GM23248 (cell line): ENCODE data around the gene CABP4. TPM values are rescaled to one million over a fixed set of nuclear protein-coding genes. Genes with fewer than 3 reads are reported as not detected.

Experiments used
- DNase-seq: peaks from one replicate; pipeline ENCODE4 v3.0.0-alpha.2; 2015
- H2AFZ ChIP-seq: fragments of 200-600 bp; sonication (generic); 2 replicates; pipeline ENCODE4 v1.6.1; 2016; ENCODE audit warnings: antibody characterized with exemption
- H3F3A ChIP-seq: fragments of 200-600 bp; sonication (generic); 2 replicates; pipeline ENCODE4 v1.6.1; 2016; ENCODE audit warnings: mild to moderate bottlenecking, antibody characterized with exemption, mixed run types; ENCODE audit not compliant: insufficient read depth
- H3K27ac ChIP-seq: fragments of 200-600 bp; sonication (generic); 2 replicates; pipeline ENCODE4 v1.5.1; 2016; ENCODE audit warnings: mild to moderate bottlenecking
- H3K27me3 ChIP-seq: fragments of 200-600 bp; sonication (generic); replicated peaks from 2 replicates; pipeline ENCODE4 v1.6.1; 2016; ENCODE audit warnings: mild to moderate bottlenecking; ENCODE audit not compliant: insufficient read depth
- H3K36me3 ChIP-seq: fragments of 200-600 bp; sonication (generic); 2 replicates; pipeline ENCODE4 v1.6.1; 2016; ENCODE audit warnings: low read depth, mild to moderate bottlenecking
- H3K4me1 ChIP-seq: fragments of 200-600 bp; sonication (generic); 2 replicates; pipeline ENCODE4 v1.6.1; 2016; ENCODE audit warnings: mild to moderate bottlenecking; ENCODE audit not compliant: insufficient read depth
- H3K4me2 ChIP-seq: fragments of 200-600 bp; sonication (generic); one replicate; pipeline ENCODE4 v1.6.1; 2016; ENCODE audit warnings: mild to moderate bottlenecking; ENCODE audit not compliant: unreplicated experiment
- H3K4me3 ChIP-seq: fragments of 200-600 bp; sonication (generic); 2 replicates; pipeline ENCODE4 v1.5.1; 2016; ENCODE audit warnings: mild to moderate bottlenecking
- H3K79me2 ChIP-seq: fragments of 200-600 bp; sonication (generic); 2 replicates; pipeline ENCODE4 v1.6.1; 2016; ENCODE audit warnings: mild to moderate bottlenecking; ENCODE audit not compliant: insufficient read depth
- H3K9ac ChIP-seq: fragments of 200-600 bp; sonication (generic); 2 replicates; pipeline ENCODE4 v1.6.1; 2016; ENCODE audit warnings: mild to moderate bottlenecking
- H3K9me2 ChIP-seq: fragments of 200-600 bp; sonication (generic); 2 replicates; pipeline ENCODE4 v1.6.1; 2016; ENCODE audit warnings: mixed run types, mild to moderate bottlenecking, moderate library complexity; ENCODE audit not compliant: insufficient read depth
- H3K9me3 ChIP-seq: fragments of 200-600 bp; sonication (generic); one replicate; pipeline ENCODE4 v1.6.1; 2017; ENCODE audit warnings: low read depth
- H4K20me1 ChIP-seq: fragments of 200-600 bp; sonication (generic); 2 replicates; pipeline ENCODE4 v1.6.0; 2016; ENCODE audit not compliant: insufficient read depth
- EZH2 ChIP-seq: fragments of 200-600 bp; sonication (generic); IDR thresholded peaks from 2 replicates; pipeline ENCODE4 v1.6.1; 2018; ENCODE audit warnings: antibody characterized with exemption, mild to moderate bottlenecking; ENCODE audit not compliant: insufficient read depth, poor library complexity, severe bottlenecking
- EZH2phosphoT487 ChIP-seq: fragments of 200-600 bp; sonication (generic); IDR thresholded peaks from 2 replicates; pipeline ENCODE4 v1.6.1; 2018; ENCODE audit warnings: antibody characterized with exemption, moderate library complexity, mild to moderate bottlenecking, low read depth; ENCODE audit not compliant: insufficient read depth
- WGBS, 2 experiments: methylation state at CpG; one replicate each; pipeline ENCODE4 v1.1.6; 2015 to 2017; ENCODE audit warnings: low lambda C conversion rate in 2 of 2, low coverage in 1 of 2; ENCODE audit errors: missing lambda C conversion rate in 2 of 2; 5-methylcytosine and 5-hydroxymethylcytosine counted together
- in situ Hi-C: fragments of 300-500 bp; cut with MboI; formaldehyde crosslinking; loops from 2 replicates; pipeline ENCODE4 v1.15.0; 2020
- polyA plus RNA-seq: library from polyadenylated mRNA; unstranded; fragments of >200 nt; fragmentation: Nextera tagmentation; extraction: Ambion mirVana; gene quantifications from 2 replicates; pipeline ENCODE4 v1.2.1, GENCODE V29; 2016
- total RNA-seq: library from RNA; depleted of rRNA; stranded (reverse); fragments of >200 nt; shearing (Covaris generic); gene quantifications from 2 replicates; pipeline ENCODE4 v1.2.3, GENCODE V29; 2014

Gene CABP4
- total and polyA plus RNA-seq, 2 experiments from 2014 or later = not detected

GRCh38 chr11:67410369-67410831, 44.8 kb upstream of the CABP4 start:
- 41 to 53% methylated on average over 10 to 15 of the region's 15 CpGs for WGBS, 2 experiments
- Histone ChIP-seq H3K79me2 (no peaks in the 10 kb centered on the region), H3K4me1 (no peaks in the 10 kb centered on the region), H3K27ac (no peak overlapping the region), H3K9me2 (no peaks in the 10 kb centered on the region), H3F3A (no peaks in the 10 kb centered on the region), H3K4me3 (no peak overlapping the region), H3K4me2 (no peak overlapping the region), H4K20me1 (no peaks in the 10 kb centered on the region), H3K9me3 (no peaks in the 10 kb centered on the region), H3K9ac (no peak overlapping the region), H3K36me3 (no peaks in the 10 kb centered on the region), H2AFZ (no peak overlapping the region), H3K27me3 (peaks cover 23% of the 10 kb centered on the region)
- TF ChIP-seq EZH2phosphoT487 = no peak
- TF ChIP-seq EZH2 = no peak
- DNase-seq = no peak
- in situ Hi-C loops = no loop called here

DNA sequence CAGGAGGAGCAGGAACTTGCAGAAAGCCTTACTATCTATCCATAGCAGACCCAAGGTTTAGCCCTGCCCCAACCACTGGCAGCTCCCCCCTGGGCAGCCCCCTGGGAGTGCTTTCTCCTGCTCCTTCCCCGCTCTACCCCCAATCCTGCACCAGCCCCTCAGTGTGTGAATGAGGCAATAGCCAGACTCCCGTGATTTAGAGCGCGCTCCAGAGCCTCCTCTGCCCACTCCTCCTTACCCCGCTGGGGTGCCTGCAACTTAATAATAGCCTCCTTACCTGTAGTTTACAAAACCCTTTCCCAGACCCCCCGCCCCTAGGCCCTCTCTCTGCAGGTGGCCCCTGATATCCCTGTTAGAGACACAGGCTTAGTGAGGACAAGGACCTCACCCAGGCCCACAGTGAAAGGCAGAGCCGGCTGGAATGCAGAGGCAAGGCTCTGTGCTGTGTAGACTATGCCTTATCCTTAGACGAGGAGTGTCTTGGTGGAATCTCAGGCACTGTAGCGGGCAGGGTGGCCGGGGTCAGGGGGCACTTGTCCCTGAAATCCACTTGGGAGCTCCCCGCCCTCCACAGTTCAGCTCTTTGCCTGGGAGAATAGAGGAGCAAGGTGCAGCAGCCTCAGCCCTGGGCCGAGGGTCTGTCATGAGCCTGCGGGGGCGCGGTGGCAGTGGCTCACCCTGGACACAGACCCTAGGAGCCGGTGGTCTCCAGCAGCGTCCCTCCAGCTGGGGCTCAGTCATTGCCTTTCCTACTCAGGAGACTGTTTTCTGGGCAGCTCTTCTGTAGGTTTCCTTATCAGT, 44.0 kb upstream of the CABP4 start:
- no peak for DNase-seq
- Histone ChIP-seq H2AFZ (no peak overlapping the region), H3K4me3 (no peak overlapping the region), H3F3A (no peaks in the 10 kb centered on the region), H3K9me3 (no peaks in the 10 kb centered on the region), H3K79me2 (no peaks in the 10 kb centered on the region), H3K36me3 (no peaks in the 10 kb centered on the region), H3K9me2 (no peaks in the 10 kb centered on the region), H3K27me3 (peaks cover 23% of the 10 kb centered on the region), H3K4me2 (no peak overlapping the region), H3K27ac (no peak overlapping the region), H3K9ac (no peak overlapping the region), H4K20me1 (no peaks in the 10 kb centered on the region), H3K4me1 (no peaks in the 10 kb centered on the region)
- no peak for TF ChIP-seq EZH2
- TF ChIP-seq EZH2phosphoT487 = no peak
- in situ Hi-C loops = no loop called here
- 48 to 55% methylated on average over 17 of the region's 17 CpGs for WGBS, 2 experiments

DNA sequence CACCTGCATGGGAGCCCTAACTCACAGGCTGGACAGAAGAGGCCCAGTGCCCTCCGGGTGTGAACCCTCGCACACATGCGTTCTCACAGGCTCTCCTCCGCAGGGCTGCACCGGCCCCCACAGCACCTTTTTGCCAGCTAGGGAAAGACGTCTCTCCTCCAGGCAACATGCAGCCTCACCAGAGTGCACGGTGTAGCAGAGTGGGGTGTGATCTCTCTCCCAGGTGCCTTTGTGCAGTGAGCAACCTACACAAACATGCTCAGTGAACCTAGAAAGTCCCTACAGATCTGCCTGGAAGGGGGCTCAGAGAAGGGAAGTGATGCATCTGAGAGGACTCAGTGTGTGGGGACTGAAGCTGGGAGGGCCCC, 43.4 kb upstream of the CABP4 start:
- no peaks in the 10 kb centered on the region for H3K79me2 ChIP-seq
- H3K9me3 ChIP-seq = no peaks in the 10 kb centered on the region
- H2AFZ ChIP-seq = no peak overlapping the region
- no peak overlapping the region for H3K9ac ChIP-seq
- no peak overlapping the region for H3K27ac ChIP-seq
- no peaks in the 10 kb centered on the region for H4K20me1 ChIP-seq
- no peak overlapping the region for H3K4me3 ChIP-seq
- H3K9me2 ChIP-seq = no peaks in the 10 kb centered on the region
- no peak for DNase-seq
- no peaks in the 10 kb centered on the region for H3K36me3 ChIP-seq
- in situ Hi-C loops = no loop called here
- TF ChIP-seq EZH2phosphoT487 = no peak
- TF ChIP-seq EZH2 = no peak
- H3K4me1 ChIP-seq = no peaks in the 10 kb centered on the region
- no peaks in the 10 kb centered on the region for H3F3A ChIP-seq
- H3K4me2 ChIP-seq = no peak overlapping the region
- 30 to 36% methylated on average over 7 of the region's 7 CpGs for WGBS, 2 experiments
- peaks cover 23% of the 10 kb centered on the region for H3K27me3 ChIP-seq

DNA sequence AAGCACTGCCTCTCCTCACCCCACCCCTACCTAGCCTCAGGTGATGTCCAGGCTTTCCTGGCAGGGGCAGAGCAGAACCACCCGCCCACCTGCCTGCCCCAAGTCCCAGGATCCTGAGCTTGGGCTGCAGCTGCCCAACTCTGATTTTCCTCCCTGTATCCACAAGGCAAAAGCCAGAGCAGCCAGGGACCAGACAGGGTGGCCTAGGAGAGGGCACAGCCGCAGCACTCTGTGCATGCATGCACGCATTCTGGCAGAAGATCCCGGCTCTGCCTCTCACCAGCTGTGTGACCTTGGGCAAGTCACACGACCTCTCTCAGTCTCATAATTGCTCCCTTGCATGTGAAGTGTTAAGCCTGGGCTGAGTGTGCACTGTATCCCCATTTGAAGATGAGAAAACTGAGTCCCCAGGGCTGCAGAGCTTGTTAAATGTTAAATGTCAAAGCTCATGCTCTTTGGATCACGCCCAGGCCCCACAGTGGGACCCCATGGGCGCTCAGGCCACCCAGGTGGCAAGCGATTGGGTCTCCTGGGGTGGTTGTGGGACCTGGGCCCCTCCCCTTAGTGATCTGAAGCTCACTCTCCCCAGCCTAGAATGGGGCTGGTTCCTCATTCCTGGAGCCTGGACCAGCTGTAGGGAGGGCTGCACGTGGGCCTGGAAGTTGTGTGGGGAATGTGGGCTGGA, 42.5 kb upstream of the CABP4 start:
- no peak overlapping the region for H3K4me2 ChIP-seq
- H3K9me3 ChIP-seq = no peaks in the 10 kb centered on the region
- WGBS, 2 experiments = 54% methylated on average over 9 of the region's 9 CpGs
- no peaks in the 10 kb centered on the region for H4K20me1 ChIP-seq
- H3K9me2 ChIP-seq = no peaks in the 10 kb centered on the region
- DNase-seq = no peak
- H3K79me2 ChIP-seq = no peaks in the 10 kb centered on the region
- no peak overlapping the region for H3K27ac ChIP-seq
- no peaks in the 10 kb centered on the region for H3K36me3 ChIP-seq
- no peak overlapping the region for H3K4me3 ChIP-seq
- in situ Hi-C loops = no loop called here
- no peaks in the 10 kb centered on the region for H3K4me1 ChIP-seq
- H3F3A ChIP-seq = no peaks in the 10 kb centered on the region
- H3K9ac ChIP-seq = no peak overlapping the region
- H2AFZ ChIP-seq = no peak overlapping the region
- peaks cover 23% of the 10 kb centered on the region for H3K27me3 ChIP-seq
- no peak for TF ChIP-seq EZH2phosphoT487
- no peak for TF ChIP-seq EZH2
